Skeletal muscle satellite cell (primary cell): ENCODE measurements around the gene BAMBI. TPM values are rescaled to one million over a fixed set of nuclear protein-coding genes. Genes with fewer than 3 reads are reported as not detected.
A peak's percentile ranks its signal among the peaks of the same experiment; 100 is the strongest.

Experiments used
- H3K27me3 ChIP-seq: 2 replicates; pipeline ENCODE4 v1.7.0; 2013; ENCODE audit warnings: low read length; ENCODE audit not compliant: control insufficient read depth, insufficient read depth
- H3K36me3 ChIP-seq: 2 replicates; pipeline ENCODE4 v1.7.0; 2013; ENCODE audit warnings: mild to moderate bottlenecking, control low read depth, low read length; ENCODE audit not compliant: insufficient read depth
- H3K4me1 ChIP-seq: 2 replicates; pipeline ENCODE4 v1.7.0; 2013; ENCODE audit warnings: low read length; ENCODE audit not compliant: control insufficient read depth, insufficient read depth
- H3K4me2 ChIP-seq: 2 replicates; pipeline ENCODE4 v1.7.0; 2013; ENCODE audit warnings: mild to moderate bottlenecking, low read length
- H3K4me3 ChIP-seq: 2 replicates; pipeline ENCODE4 v1.7.0; 2013; ENCODE audit warnings: low read length
- H3K9ac ChIP-seq: 2 replicates; pipeline ENCODE4 v1.7.0; 2013; ENCODE audit warnings: mild to moderate bottlenecking, low read depth, low read length, moderate library complexity
- H3K9me3 ChIP-seq: replicated peaks from 2 replicates; pipeline ENCODE4 v1.7.0; 2013; ENCODE audit warnings: mild to moderate bottlenecking, control low read depth, low read length
- total RNA-seq: library from RNA; depleted of rRNA; stranded (reverse); fragments of >200 nt; gene quantifications from 2 replicates; pipeline ENCODE4 v1.2.3, GENCODE V29; 2012; rRNA removed

The BAMBI gene
- total RNA-seq, result 1.5 TPM in 2 replicates

DNA sequence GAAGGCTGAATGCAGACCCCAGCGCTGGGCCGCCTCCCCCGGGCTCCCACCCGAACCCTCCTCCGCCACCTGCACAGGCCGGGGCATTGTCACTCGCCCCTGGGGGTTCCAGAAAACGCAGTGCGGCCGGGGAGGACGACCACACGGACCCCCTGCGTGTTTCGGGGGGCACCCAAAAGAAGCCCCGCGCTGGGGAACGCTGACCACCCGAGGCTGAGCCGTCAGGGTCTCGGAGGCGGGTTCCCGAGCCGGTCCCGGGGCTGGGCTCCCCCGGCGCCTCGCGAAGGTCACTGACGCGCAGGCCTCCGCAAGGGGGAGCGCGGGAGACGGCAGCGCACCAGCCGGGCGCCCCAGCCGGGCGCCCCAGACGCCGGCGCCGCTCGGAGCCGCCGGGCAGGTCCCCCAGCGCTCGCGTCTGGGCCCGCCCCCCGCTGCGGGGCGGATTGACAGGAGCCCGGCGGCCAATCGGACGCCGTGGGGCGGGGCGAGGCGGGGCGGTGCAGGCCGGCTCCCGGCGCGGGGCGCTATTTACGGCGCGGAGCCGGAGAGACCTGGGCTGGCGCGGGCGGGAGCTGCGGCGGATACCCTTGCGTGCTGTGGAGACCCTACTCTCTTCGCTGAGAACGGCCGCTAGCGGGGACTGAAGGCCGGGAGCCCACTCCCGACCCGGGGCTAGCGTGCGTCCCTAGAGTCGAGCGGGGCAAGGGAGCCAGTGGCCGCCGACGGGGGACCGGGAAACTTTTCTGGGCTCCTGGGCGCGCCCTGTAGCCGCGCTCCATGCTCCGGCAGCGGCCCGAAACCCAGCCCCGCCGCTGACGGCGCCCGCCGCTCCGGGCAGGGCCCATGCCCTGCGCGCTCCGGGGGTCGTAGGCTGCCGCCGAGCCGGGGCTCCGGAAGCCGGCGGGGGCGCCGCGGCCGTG, at the start of gene BAMBI:
Gene BAMBI, plus strand, starts transcription at position 554 of the 920 bp plus-strand sequence. CDS start 377 bp downstream, outside the sequence.
- H3K36me3 ChIP-seq, result no peaks in the 10 kb centered on the region
- H3K9me3 ChIP-seq, result no peaks in the 10 kb centered on the region
- peaks cover 45% of the 10 kb centered on the region for H3K27me3 ChIP-seq
- peak within 1 kb of the TSS; percentile 97 for H3K4me2 ChIP-seq
- H3K4me1 ChIP-seq, result peaks cover 32% of the 10 kb centered on the region
- peak within 1 kb of the TSS; percentile 91 for H3K4me3 ChIP-seq
- peak within 1 kb of the TSS; percentile 82 for H3K9ac ChIP-seq

DNA sequence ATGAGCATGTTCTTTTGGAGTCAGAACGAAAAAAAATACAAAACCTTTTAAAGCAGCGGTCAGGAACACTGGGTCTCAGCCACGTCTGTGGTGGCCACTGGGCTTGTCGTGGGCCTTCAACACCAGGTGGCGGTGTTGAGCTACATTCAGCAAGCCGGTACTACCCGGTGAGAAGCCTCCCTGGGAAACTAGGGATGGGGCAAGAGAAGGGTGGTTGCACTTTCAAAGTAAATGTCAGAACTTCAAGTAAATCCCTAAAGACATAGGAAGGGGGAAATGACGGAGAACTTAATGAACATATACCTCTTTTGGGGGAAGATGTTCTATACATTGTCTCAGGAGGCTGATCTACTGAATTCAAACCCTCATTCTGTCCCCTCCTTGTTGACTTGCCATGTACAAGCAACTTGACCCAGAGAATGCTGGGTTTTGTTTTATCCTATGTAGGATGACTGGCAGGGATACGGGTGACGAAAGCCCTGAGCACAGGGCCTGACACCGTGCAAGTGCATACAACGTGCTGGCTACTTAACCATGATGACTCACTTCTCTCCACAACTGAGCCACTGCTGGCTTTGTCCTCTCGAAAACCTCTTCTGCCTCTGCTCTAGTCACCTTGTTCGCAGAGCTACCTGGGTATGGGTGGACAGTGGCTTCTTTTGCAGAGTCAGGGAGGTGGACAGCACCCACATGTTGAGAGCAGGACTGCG, 49.0 kb upstream of the BAMBI start:
- peaks cover 3% of the 10 kb centered on the region for H3K4me1 ChIP-seq
- no peak overlapping the region for H3K4me3 ChIP-seq
- H3K27me3 ChIP-seq, result peaks cover 23% of the 10 kb centered on the region
- H3K36me3 ChIP-seq, result no peaks in the 10 kb centered on the region
- H3K9me3 ChIP-seq, result no peaks in the 10 kb centered on the region
- no peak overlapping the region for H3K9ac ChIP-seq
- peak overlapping the region; percentile 19 for H3K4me2 ChIP-seq

- peaks cover 3% of the 10 kb centered on the region for H3K4me1 ChIP-seq
- H3K9ac ChIP-seq, result no peak overlapping the region
These were observed 45.3 kb upstream of the BAMBI start for GRCh38 chr10:28631896-28632583.

GRCh38 chr10:28632584-28632945, 44.8 kb upstream of the BAMBI start:
- peaks cover 3% of the 10 kb centered on the region for H3K4me1 ChIP-seq
- no peak overlapping the region for H3K4me3 ChIP-seq
- no peaks in the 10 kb centered on the region for H3K36me3 ChIP-seq
- peaks cover 35% of the 10 kb centered on the region for H3K27me3 ChIP-seq
- no peak overlapping the region for H3K4me2 ChIP-seq
- H3K9me3 ChIP-seq, result no peaks in the 10 kb centered on the region
- no peak overlapping the region for H3K9ac ChIP-seq

More at GRCh38 chr10:28631896-28632583, 45.3 kb upstream of the BAMBI start:
- peaks cover 35% of the 10 kb centered on the region for H3K27me3 ChIP-seq
- no peaks in the 10 kb centered on the region for H3K36me3 ChIP-seq
- no peaks in the 10 kb centered on the region for H3K9me3 ChIP-seq
- H3K4me2 ChIP-seq, result no peak overlapping the region
- H3K4me3 ChIP-seq, result no peak overlapping the region

GRCh38 chr10:28633750-28634149, 43.6 kb upstream of the BAMBI start:
- Histone ChIP-seq H3K4me1 (no peaks in the 10 kb centered on the region), H3K27me3 (peaks cover 33% of the 10 kb centered on the region), H3K9me3 (no peaks in the 10 kb centered on the region), H3K9ac (no peak overlapping the region), H3K36me3 (no peaks in the 10 kb centered on the region), H3K4me3 (no peak overlapping the region), H3K4me2 (no peak overlapping the region)

GRCh38 chr10:28637346-28637745, 40.0 kb upstream of the BAMBI start:
- no peak overlapping the region for H3K4me2 ChIP-seq
- no peaks in the 10 kb centered on the region for H3K9me3 ChIP-seq
- no peaks in the 10 kb centered on the region for H3K36me3 ChIP-seq
- H3K27me3 ChIP-seq, result peaks cover 27% of the 10 kb centered on the region
- H3K4me3 ChIP-seq, result no peak overlapping the region
- no peaks in the 10 kb centered on the region for H3K4me1 ChIP-seq
- H3K9ac ChIP-seq, result no peak overlapping the region

DNA sequence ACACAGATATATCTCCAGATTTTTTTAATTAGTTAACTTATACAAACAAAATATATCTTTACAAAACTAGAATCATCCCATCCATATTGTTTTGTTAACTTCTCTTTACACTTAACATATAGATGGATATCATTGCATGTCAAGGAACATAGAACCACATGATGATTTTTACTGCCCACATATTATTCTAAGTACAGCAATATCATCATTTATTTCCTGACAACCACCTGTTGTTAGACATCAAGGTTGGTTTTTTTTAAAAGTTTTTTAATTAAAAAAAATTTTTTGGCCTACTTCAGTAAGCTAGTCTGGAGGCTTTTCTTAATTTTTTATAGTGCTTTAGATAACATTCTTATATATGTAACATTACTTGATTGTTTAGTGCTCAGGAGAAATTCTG, 38.9 kb upstream of the BAMBI start:
- Histone ChIP-seq H3K4me1 (no peaks in the 10 kb centered on the region), H3K4me3 (no peak overlapping the region), H3K9ac (no peak overlapping the region), H3K36me3 (no peaks in the 10 kb centered on the region), H3K4me2 (no peak overlapping the region), H3K9me3 (no peaks in the 10 kb centered on the region), H3K27me3 (peaks cover 30% of the 10 kb centered on the region)

DNA sequence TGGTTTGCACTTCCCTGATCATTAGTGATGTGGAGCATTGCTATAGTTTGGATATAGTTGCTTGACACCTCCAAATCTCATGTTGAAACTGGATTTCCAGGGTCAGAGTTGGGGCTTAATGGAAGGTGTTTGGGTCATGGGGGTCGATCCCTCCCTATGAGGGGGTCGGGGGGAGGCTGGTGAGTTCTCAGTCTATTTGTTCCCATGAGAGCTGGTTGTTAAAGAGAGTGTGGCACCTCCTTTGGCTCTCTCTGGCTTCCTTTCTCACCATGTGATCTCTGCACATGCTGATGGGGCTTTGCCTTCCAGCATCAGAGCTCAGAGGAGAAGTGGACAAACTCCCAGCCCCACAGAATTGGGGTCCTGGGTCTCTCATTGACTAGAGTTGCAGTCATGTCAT, 36.8 kb upstream of the BAMBI start:
- no peak overlapping the region for H3K9ac ChIP-seq
- no peak overlapping the region for H3K4me3 ChIP-seq
- peaks cover 17% of the 10 kb centered on the region for H3K27me3 ChIP-seq
- H3K36me3 ChIP-seq, result no peaks in the 10 kb centered on the region
- no peaks in the 10 kb centered on the region for H3K9me3 ChIP-seq
- H3K4me2 ChIP-seq, result no peak overlapping the region
- H3K4me1 ChIP-seq, result no peaks in the 10 kb centered on the region

- H3K36me3 ChIP-seq, result no peaks in the 10 kb centered on the region
- no peak overlapping the region for H3K4me2 ChIP-seq
- H3K27me3 ChIP-seq, result peaks cover 25% of the 10 kb centered on the region
- no peak overlapping the region for H3K9ac ChIP-seq
- no peaks in the 10 kb centered on the region for H3K9me3 ChIP-seq
- H3K4me3 ChIP-seq, result no peak overlapping the region
- H3K4me1 ChIP-seq, result no peaks in the 10 kb centered on the region
These were observed 32.7 kb upstream of the BAMBI start for GRCh38 chr10:28644647-28645046.

DNA sequence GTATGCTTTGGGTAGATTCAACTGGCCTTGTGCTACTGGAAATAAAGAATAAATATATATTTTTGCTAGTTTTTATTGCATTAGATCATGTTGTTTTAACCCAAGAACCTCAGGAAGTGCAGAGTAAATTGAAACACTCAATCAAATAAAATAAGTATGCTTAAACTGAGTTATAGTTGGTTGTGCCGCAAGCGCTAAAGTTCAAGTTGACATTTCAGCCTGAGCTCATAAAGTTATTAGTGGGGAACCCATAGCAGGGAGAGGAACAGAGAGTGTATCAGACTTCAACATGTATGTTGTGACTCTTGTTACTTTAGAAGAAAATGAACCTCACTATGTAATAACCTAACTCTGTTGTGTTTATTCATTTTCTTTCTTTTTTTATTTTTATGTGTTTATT, 25.2 kb upstream of the BAMBI start:
- Histone ChIP-seq H3K4me2 (no peak overlapping the region), H3K9me3 (no peaks in the 10 kb centered on the region), H3K9ac (no peak overlapping the region), H3K4me3 (no peak overlapping the region), H3K36me3 (no peaks in the 10 kb centered on the region), H3K27me3 (peaks cover 16% of the 10 kb centered on the region), H3K4me1 (no peaks in the 10 kb centered on the region)

DNA sequence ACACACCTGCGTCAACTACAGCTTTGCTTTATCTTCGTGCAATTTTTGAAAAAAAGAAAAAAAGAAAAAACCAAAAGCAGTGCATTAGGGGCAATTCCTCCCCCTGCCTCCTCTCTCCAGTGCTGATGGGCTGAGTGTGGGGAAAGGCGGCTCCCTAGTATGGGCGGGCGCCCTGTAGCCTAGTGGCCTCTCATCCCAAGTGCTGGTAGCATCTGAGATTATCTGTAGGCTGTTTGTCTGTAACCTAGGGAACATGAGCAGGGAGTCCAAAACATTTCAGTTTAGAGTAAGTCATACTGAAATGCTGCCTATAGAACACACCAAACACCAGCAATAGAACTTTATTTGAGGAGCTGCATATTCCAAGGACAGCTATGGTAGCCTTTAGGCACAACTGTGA, 24.6 kb upstream of the BAMBI start:
- H3K27me3 ChIP-seq, result peaks cover 13% of the 10 kb centered on the region
- H3K9ac ChIP-seq, result no peak overlapping the region
- H3K4me1 ChIP-seq, result no peaks in the 10 kb centered on the region
- H3K4me2 ChIP-seq, result no peak overlapping the region
- H3K4me3 ChIP-seq, result no peak overlapping the region
- no peaks in the 10 kb centered on the region for H3K9me3 ChIP-seq
- no peaks in the 10 kb centered on the region for H3K36me3 ChIP-seq
